Stomach (tissue), 9 donors: ENCODE measurements around the gene DNAI1. TPM values are rescaled to one million over a fixed set of nuclear protein-coding genes. Genes with fewer than 3 reads are reported as not detected.

Experiments used
- DNase-seq, 2 donors: peaks; one replicate each; pipeline versions ENCODE4 v3.0.0 to v3.0.0-alpha.2; 2013 to 2019
- H3K27ac ChIP-seq, 5 donors: fragments of 200-600 bp in 4 of 5; sonication (generic) in 4 of 5; one replicate each; pipeline ENCODE4 v1.5.1; 2013 to 2019; ENCODE audit warnings: mild to moderate bottlenecking in 1 of 5, moderate library complexity in 1 of 5
- H3K27me3 ChIP-seq, 3 donors: fragments of 200-600 bp; sonication (generic); one replicate each; pipeline ENCODE4 v1.5.1; 2017 to 2019; ENCODE audit warnings: mixed run types in 1 of 3
- H3K36me3 ChIP-seq, 4 donors: fragments of 200-600 bp; sonication (generic); 1 replicate in 3 of 4; 2 replicates in 1 of 4; pipeline ENCODE4 v1.5.1; 2016 to 2019
- H3K4me1 ChIP-seq, 4 donors: fragments of 200-600 bp; sonication (generic); one replicate each; pipeline ENCODE4 v1.5.1; 2016 to 2019
- H3K4me3 ChIP-seq, 4 donors: fragments of 200-600 bp; sonication (generic) in 3 of 4; one replicate each; pipeline ENCODE4 v1.5.1; 2016 to 2019; ENCODE audit warnings: mild to moderate bottlenecking in 1 of 4
- H3K9me3 ChIP-seq, 4 donors: fragments of 200-600 bp; sonication (generic); one replicate each; pipeline ENCODE4 v1.5.1; 2016 to 2019
- EP300 ChIP-seq: sonication (generic); formaldehyde crosslinking; IDR thresholded peaks from one replicate; pipeline ENCODE4 v1.6.1; 2017; ENCODE audit warnings: antibody characterized with exemption
- POLR2A ChIP-seq, 4 donors: fragments of 450-650 bp; IDR thresholded peaks; one replicate each; pipeline ENCODE4 v1.6.1; 2016; ENCODE audit warnings: antibody characterized with exemption in 4 of 4, control low read depth in 2 of 4, mild to moderate bottlenecking in 1 of 4, moderate library complexity in 1 of 4
- POLR2AphosphoS5 ChIP-seq, 3 donors: sonication (generic); formaldehyde crosslinking; IDR thresholded peaks; one replicate each; pipeline ENCODE4 v1.6.1; 2016; ENCODE audit warnings: antibody characterized with exemption in 3 of 3
- WGBS, 5 donors: extraction: QIAGEN DNeasy Blood & Tissue Kit in 3 of 5; methylation state at CpG; one replicate each; pipeline versions ENCODE4 v1.1.5 to v1.1.7; 2013 to 2018; 5-methylcytosine and 5-hydroxymethylcytosine counted together
- intact Hi-C: fragments of 100-400 bp; cut with DNase I; formaldehyde crosslinking; loops from one replicate; pipeline ENCODE4 v1.15.1; 2023; ENCODE audit warnings: low total_unique reads
- polyA plus RNA-seq, 3 donors: library from polyadenylated mRNA; stranded (reverse); fragments of 200-250 nt; gene quantifications; one replicate each; pipeline ENCODE4 v1.2.3, GENCODE V29; 2013
- total RNA-seq, 5 donors: library from RNA; depleted of rRNA; stranded (reverse); fragments of >200 nt; gene quantifications; one replicate each; pipeline versions ENCODE4 v1.1.0 to v1.2.3, GENCODE V29; 2014 to 2016
- TF ChIP-seq, protein P1 (sequence below), 7 experiments: fragments of 450-650 bp in 4 of 7; fragments of 200-600 bp in 3 of 7; sonication (generic) in 3 of 7; IDR thresholded peaks; one replicate each; pipeline ENCODE4 v1.5.1; 2016 to 2019; ENCODE audit warnings: antibody characterized with exemption in 7 of 7, control low read depth in 2 of 7, mild to moderate bottlenecking in 1 of 7
- donor health status: healthy with polysubstance abuse.
- donor health status: Bipolar disorder and iron deficiency.
- donor health status: healthy.

DNAI1 gene
- total and polyA plus RNA-seq, 8 donors = 0.31 to 1.0 TPM; not detected in 6

- no peak for DNase-seq
- intact Hi-C loops = no loop called here
- no peak overlapping the region for H3K4me3 ChIP-seq
- no peaks in the 10 kb centered on the region for H3K9me3 ChIP-seq
- no peaks in the 10 kb centered on the region for H3K27me3 ChIP-seq
- H3K27ac ChIP-seq = no peak overlapping the region
- WGBS, 5 donors = 59 to 71% (median 62%) methylated on average over 4 of the region's 4 CpGs
- TF ChIP-seq, protein P1, sequence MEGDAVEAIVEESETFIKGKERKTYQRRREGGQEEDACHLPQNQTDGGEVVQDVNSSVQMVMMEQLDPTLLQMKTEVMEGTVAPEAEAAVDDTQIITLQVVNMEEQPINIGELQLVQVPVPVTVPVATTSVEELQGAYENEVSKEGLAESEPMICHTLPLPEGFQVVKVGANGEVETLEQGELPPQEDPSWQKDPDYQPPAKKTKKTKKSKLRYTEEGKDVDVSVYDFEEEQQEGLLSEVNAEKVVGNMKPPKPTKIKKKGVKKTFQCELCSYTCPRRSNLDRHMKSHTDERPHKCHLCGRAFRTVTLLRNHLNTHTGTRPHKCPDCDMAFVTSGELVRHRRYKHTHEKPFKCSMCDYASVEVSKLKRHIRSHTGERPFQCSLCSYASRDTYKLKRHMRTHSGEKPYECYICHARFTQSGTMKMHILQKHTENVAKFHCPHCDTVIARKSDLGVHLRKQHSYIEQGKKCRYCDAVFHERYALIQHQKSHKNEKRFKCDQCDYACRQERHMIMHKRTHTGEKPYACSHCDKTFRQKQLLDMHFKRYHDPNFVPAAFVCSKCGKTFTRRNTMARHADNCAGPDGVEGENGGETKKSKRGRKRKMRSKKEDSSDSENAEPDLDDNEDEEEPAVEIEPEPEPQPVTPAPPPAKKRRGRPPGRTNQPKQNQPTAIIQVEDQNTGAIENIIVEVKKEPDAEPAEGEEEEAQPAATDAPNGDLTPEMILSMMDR (IDR thresholded peaks at IDR 0.05) = no peak
- TF ChIP-seq POLR2A (IDR thresholded peaks at IDR 0.05) (no peak), EP300 (no peak), POLR2AphosphoS5 (IDR thresholded peaks at IDR 0.05) (no peak)
- H3K4me1 ChIP-seq = no peaks in the 10 kb centered on the region
- H3K36me3 ChIP-seq = no peaks in the 10 kb centered on the region
Measured at GRCh38 chr9:34419716-34420504, 38.7 kb upstream of the DNAI1 start.

DNA sequence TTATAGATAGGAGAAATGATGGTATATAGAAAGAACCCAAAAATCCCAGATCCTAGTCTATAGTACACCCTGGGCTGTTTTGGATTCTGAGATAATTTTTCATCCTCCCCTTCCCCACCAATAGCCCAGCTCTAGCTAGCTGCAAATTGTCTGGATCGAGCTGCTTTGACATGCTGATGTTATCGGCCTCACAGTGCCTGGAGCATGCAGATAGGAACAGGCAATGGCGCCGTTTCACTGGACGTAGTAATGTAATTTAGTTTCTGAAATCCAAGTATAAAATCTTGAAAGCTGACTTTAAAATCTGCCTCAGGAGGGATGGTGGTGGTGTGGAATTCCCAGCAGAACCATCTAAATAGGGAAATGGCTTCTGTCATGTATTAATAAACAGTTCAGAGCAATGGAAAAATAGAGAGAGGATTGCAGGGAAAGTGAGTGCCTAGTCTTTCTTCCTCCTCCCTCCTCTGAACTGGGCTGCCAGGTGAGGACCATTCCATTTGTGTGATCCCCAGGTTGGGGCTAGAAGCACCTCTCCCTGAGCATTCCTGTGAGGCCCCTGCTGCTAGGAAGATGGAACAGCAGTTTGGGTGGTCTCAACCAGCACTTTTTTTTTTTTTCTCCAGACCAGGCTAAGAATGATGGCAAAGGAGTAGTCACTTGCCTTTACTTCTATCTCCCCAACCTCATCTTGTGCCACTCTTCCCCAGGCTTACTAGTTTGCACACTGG is 32.1 kb upstream of the DNAI1 start:
- intact Hi-C loops = no loop called here
- peaks cover 0 to 28% (median 19%) of the 10 kb centered on the region in 4 donors for H3K4me1 ChIP-seq
- no peaks in the 10 kb centered on the region for H3K36me3 ChIP-seq
- H3K27ac ChIP-seq = no peak overlapping the region
- DNase-seq = no peak
- H3K9me3 ChIP-seq = no peaks in the 10 kb centered on the region
- no peak overlapping the region for H3K4me3 ChIP-seq
- TF ChIP-seq, protein P1 (IDR thresholded peaks at IDR 0.05) = no peak
- TF ChIP-seq POLR2A (IDR thresholded peaks at IDR 0.05) (no peak), POLR2AphosphoS5 (IDR thresholded peaks at IDR 0.05) (no peak), EP300 (no peak)
- no peaks in the 10 kb centered on the region for H3K27me3 ChIP-seq
- 86 to 89% (median 89%) methylated on average over 5 of the region's 5 CpGs for WGBS, 5 donors

GRCh38 chr9:34428325-34428958 is 30.2 kb upstream of the DNAI1 start:
- TF ChIP-seq, protein P1 (IDR thresholded peaks at IDR 0.05) = no peak
- no peak for TF ChIP-seq POLR2A (IDR thresholded peaks at IDR 0.05)
- TF ChIP-seq POLR2AphosphoS5 (IDR thresholded peaks at IDR 0.05) = no peak
- TF ChIP-seq EP300 = no peak
- intact Hi-C loops = no loop called here
- Histone ChIP-seq H3K27ac (no peak overlapping the region), H3K4me1 (peaks cover 0 to 30% (median 21%) of the 10 kb centered on the region in 4 donors), H3K36me3 (no peaks in the 10 kb centered on the region), H3K27me3 (no peaks in the 10 kb centered on the region), H3K9me3 (no peaks in the 10 kb centered on the region), H3K4me3 (no peak overlapping the region)
- WGBS, 5 donors = 20 to 39% (median 28%) methylated on average over 2 of the region's 2 CpGs
- peak in 1 of 2 donors; percentile 28 for DNase-seq

- peak; percentile 57 to 88 for DNase-seq
- Histone ChIP-seq H3K36me3 (no peaks in the 10 kb centered on the region), H3K4me3 (no peak overlapping the region), H3K27ac (no peak overlapping the region), H3K9me3 (no peaks in the 10 kb centered on the region), H3K4me1 (peaks cover 0 to 30% (median 21%) of the 10 kb centered on the region in 4 donors), H3K27me3 (no peaks in the 10 kb centered on the region)
- TF ChIP-seq EP300 (no peak), POLR2AphosphoS5 (IDR thresholded peaks at IDR 0.05) (no peak), POLR2A (IDR thresholded peaks at IDR 0.05) (no peak)
- WGBS, 5 donors = 16 to 49% (median 26%) methylated on average over 3 to 4 of the region's 4 CpGs
- intact Hi-C loops = no loop called here
Measured at GRCh38 chr9:34430843-34431437, 27.7 kb upstream of the DNAI1 start.
